ENCODE data around the gene DCLK1. TPM values are rescaled to one million over a fixed set of nuclear protein-coding genes. Genes with fewer than 3 reads are reported as not detected.
"Not testable (repeated sequence)": the region's sequence is repeated elsewhere in the genome, so short reads cannot be mapped to it uniquely, and the experiment has no call there.

Gene DCLK1
- total RNA-seq, 2 experiments from 2014 or later: not detected

DNA sequence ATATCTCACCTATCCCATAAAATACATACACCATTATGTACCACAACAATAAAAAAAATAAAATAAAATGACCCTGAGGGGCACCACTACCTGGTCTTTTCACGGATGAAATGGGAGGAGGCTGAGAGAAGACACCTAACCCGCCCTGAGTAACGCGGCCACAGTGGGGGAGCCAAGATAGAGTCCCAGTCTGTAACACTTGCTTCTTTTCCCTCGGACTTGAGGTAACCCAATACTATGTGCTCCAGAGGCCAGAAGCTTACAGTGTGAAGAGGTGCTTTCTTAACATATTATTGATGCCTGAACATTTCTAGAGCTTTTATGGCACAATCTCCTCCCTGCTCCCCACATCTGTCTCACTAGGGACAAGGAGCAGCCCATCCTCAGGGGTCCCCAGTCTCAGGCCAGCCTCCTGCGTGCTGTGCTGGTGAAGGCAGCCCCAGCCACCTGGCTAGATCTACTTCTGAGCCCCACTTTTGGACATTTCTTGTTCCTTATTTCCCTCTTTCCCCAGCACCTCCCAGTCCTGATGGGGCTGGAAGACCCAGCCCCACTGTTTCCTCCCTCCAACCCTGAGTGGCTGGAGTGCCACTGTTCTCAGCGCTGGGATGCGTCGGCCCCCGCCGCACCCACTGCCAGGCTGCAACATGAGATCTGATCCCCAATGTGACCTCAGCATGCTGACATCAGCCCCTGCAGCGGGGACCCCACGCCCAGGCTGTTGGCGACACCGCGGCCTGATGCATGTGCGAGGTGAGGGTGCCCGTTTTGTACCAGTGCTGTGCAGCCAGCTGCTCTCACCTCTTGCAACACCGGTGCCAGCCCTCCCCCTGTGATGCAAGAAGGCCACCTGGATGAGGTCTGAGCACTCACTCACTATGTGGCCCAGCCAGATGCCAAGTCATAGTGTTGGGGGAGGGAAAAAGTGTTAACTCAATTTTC, 143.3 kb downstream of the DCLK1 start:
- Mint-ChIP-seq H3K9me3 (ENCODE audit: insufficient read depth) (no peaks in the 10 kb centered on the region), H3K27ac (no peak overlapping the region), H3K4me1 (ENCODE audit: low read depth) (no peaks in the 10 kb centered on the region), H3K4me3 (no peak overlapping the region), H3K27me3 (ENCODE audit: low read depth) (no peaks in the 10 kb centered on the region), H3K36me3 (ENCODE audit: low read depth) (no peaks in the 10 kb centered on the region)
- ChIA-PET POLR2A (no interaction called here), CTCF (no interaction called here)
- no peak for ATAC-seq
- no peak for DNase-seq

DNA sequence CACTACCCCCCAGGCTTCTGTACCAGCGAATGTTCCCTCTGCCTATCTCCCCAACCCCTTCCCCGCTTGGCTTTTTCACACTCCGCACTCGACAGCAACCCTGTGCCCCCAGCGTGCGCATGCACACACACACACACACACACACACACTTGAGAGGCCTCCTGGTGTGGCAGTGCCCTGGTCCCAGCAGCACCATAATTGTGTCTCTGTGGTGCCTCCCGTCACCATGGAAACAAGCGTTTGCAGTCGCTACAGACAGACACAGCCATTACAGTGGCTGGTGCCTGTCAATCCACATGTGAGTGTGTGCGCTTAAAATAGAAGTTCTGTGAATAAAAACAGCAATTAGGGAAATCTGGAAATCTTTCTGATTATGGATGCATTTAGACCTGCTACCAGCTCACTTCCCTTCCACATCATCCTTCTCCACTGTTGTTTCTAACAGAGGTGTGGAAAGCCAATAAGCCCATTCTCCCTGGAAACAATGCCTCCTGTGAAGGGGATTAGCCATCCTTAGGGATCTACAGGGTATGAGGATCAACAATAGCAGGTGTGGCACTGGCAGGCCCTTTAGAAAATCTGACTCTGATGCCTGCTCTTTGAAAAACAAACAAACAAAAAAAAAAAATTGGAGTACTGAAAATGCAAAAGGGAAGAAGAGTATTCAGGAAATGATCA, 146.3 kb downstream of the DCLK1 start:
- ChIA-PET CTCF (no interaction called here), POLR2A (no interaction called here)
- Mint-ChIP-seq H3K9me3 (ENCODE audit: insufficient read depth) (no peaks in the 10 kb centered on the region), H3K27ac (no peak overlapping the region), H3K4me1 (ENCODE audit: low read depth) (no peaks in the 10 kb centered on the region), H3K27me3 (ENCODE audit: low read depth) (no peaks in the 10 kb centered on the region), H3K36me3 (ENCODE audit: low read depth) (no peaks in the 10 kb centered on the region), H3K4me3 (no peak overlapping the region)
- DNase-seq (no peak), ATAC-seq (no peak)

DNA sequence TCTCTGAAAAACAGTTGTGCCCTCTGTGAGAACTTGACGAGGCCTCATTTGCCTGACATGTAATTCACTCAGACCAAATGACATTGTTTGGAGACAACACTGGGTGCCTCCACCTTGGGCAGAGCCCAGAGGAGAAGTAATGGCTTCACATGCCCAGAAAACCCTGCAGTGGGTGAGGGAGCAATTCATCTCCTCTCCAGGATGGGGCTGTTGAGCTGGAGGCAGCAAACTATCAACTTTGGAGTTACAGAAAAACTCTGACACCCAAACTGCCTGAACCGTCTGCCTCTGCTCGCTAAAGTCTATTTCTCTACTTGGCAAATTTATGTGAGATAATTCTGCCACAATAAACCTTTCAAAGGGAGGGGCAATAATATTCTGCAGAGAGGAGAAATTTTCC, 146.9 kb downstream of the DCLK1 start:
- ChIA-PET CTCF (no interaction called here), POLR2A (no interaction called here)
- Mint-ChIP-seq H3K27me3 (ENCODE audit: low read depth) (no peaks in the 10 kb centered on the region), H3K36me3 (ENCODE audit: low read depth) (no peaks in the 10 kb centered on the region), H3K4me3 (no peak overlapping the region), H3K9me3 (ENCODE audit: insufficient read depth) (no peaks in the 10 kb centered on the region), H3K27ac (no peak overlapping the region), H3K4me1 (ENCODE audit: low read depth) (no peaks in the 10 kb centered on the region)
- DNase-seq: no peak
- ATAC-seq: no peak

DNA sequence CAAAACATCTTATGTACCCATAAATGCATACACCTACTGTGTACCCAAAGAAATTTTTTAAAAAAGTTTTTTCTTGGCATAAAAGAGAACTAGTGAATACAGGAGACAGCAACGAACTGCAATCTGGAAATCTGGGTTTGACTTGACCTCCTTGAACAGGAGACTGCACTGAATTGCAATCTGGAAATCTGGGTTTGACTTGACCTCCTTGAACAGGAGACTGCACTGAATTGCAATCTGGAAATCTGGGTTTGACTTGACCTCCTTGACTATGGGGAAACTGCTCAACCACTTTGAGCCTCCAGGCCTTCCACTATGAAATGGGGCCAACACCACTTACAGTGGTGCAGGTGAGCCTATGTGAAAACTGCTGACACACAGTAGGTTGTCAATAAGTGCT, 147.5 kb downstream of the DCLK1 start:
- H3K4me1 Mint-ChIP-seq (ENCODE audit: low read depth); POLR2A ChIA-PET; H3K27ac Mint-ChIP-seq; H3K36me3 Mint-ChIP-seq (ENCODE audit: low read depth); CTCF ChIA-PET; H3K4me3 Mint-ChIP-seq; DNase-seq; ATAC-seq; H3K9me3 Mint-ChIP-seq (ENCODE audit: insufficient read depth); H3K27me3 Mint-ChIP-seq (ENCODE audit: low read depth): not testable (repeated sequence)

DNA sequence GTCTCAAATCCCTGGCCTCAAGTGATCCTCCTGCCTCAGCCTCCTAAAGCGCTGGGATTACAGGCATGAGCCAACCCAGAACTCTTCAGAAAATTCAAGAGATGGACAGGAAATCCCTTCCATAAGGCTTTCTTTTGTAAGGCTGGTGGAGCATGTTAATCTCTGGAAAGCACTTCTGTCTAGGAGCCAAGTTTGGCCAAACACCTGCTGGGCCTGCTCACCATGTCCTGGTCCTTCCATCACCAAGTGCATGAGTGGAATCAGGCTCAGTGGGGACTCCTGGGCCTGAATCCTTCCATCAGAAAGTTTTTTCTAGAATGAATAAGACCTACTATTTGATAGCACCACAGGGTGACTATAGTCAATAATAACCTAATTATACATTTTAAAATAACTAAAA, 148.0 kb downstream of the DCLK1 start:
- H3K9me3 Mint-ChIP-seq (ENCODE audit: insufficient read depth): no peaks in the 10 kb centered on the region
- POLR2A ChIA-PET: no interaction called here
- H3K36me3 Mint-ChIP-seq (ENCODE audit: low read depth): no peaks in the 10 kb centered on the region
- CTCF ChIA-PET: no interaction called here
- DNase-seq (no peak), ATAC-seq (no peak)
- H3K4me1 Mint-ChIP-seq (ENCODE audit: low read depth): no peaks in the 10 kb centered on the region
- no peak overlapping the region for H3K4me3 Mint-ChIP-seq
- H3K27ac Mint-ChIP-seq: no peak overlapping the region
- no peaks in the 10 kb centered on the region for H3K27me3 Mint-ChIP-seq (ENCODE audit: low read depth)

DNA sequence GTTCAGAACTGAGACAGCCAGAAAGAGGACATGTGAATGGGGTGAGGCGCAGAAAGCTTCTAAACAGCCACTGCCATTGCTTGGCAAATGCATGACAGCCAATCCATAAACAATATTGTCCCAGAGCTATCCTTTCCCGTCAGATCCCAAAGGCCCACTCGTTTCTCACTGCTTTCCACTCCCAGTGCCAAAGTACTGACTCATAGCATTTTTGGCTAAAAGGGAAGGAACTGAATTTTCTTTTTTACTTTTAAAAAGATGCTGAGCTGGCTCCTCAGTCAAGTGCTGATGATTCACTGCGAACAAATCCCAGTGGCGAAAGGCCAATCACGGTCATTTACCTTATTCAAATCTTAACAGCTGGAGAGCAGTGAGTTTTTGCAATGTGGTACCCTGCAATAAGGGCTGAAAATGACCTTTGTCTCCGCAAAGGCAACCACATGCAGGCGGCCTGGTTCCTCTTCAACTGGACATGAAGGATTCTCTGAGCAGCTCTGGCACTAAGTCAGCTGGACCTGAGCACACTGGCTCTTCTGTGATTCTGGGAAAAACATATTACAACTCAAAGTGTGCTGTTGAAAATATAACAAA, 151.7 kb downstream of the DCLK1 start:
- CTCF ChIA-PET: interaction anchor here (0.8 to 1.6 kb wide), 5 partner anchors 13 to 303 kb away, joined by 3 to 7 read pairs (median 4); no protein-coding TSS in a partner anchor
- ATAC-seq: no peak

DNA sequence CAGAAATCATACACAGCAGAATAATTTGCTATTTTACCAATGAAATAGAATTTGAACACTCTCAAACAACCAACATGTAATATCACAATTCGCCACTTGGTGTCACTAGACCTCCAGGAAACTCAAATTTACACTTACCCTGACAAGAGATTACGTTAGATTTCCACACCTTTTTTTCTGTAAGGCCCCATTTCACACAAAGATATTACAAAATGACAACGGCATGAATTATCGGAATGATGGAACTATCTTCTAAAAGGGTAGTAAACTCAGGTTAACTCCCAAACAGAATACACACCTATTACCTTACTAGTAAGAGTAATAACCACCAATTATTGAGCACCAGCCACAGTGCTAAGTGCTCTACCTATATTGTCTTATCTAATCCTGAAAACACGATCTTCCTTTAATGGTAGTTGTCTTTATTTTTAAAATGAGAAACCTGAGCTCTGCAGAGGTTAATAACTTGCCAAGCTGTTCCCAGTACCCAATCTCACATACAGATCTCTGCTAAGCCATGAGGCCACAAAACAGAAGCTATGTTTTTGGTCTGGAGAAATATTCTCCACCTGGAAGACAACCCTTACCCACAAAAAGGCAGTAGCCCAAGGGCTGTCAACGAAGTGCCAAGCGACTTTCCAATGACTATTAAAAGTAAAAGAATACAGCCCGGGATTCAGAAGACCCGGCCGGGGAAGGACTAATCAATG, 152.4 kb downstream of the DCLK1 start:
- H3K36me3 Mint-ChIP-seq (ENCODE audit: low read depth): no peaks in the 10 kb centered on the region
- no peaks in the 10 kb centered on the region for H3K4me1 Mint-ChIP-seq (ENCODE audit: low read depth)
- DNase-seq (peak; percentile 44), ATAC-seq (no peak)
- no peaks in the 10 kb centered on the region for H3K27me3 Mint-ChIP-seq (ENCODE audit: low read depth)
- H3K9me3 Mint-ChIP-seq (ENCODE audit: insufficient read depth): no peaks in the 10 kb centered on the region
- ChIA-PET POLR2A (no interaction called here), CTCF (interaction anchor here (0.8 to 1.6 kb wide), 5 partner anchors 13 to 304 kb away, joined by 3 to 7 read pairs (median 4); no protein-coding TSS in a partner anchor)
- H3K27ac Mint-ChIP-seq: no peak overlapping the region
- no peak overlapping the region for H3K4me3 Mint-ChIP-seq

More for the DNA sequence above, 151.7 kb downstream of the DCLK1 start:
- DNase-seq: no peak
- Mint-ChIP-seq H3K27ac (no peak overlapping the region), H3K4me3 (no peak overlapping the region), H3K27me3 (ENCODE audit: low read depth) (no peaks in the 10 kb centered on the region), H3K9me3 (ENCODE audit: insufficient read depth) (no peaks in the 10 kb centered on the region), H3K36me3 (ENCODE audit: low read depth) (no peaks in the 10 kb centered on the region), H3K4me1 (ENCODE audit: low read depth) (no peaks in the 10 kb centered on the region)
- POLR2A ChIA-PET: no interaction called here

GRCh38 chr13:35977060-35977459, 154.1 kb downstream of the DCLK1 start:
- no peaks in the 10 kb centered on the region for H3K9me3 Mint-ChIP-seq (ENCODE audit: insufficient read depth)
- no peak overlapping the region for H3K4me3 Mint-ChIP-seq
- no peaks in the 10 kb centered on the region for H3K27me3 Mint-ChIP-seq (ENCODE audit: low read depth)
- no peaks in the 10 kb centered on the region for H3K36me3 Mint-ChIP-seq (ENCODE audit: low read depth)
- H3K4me1 Mint-ChIP-seq (ENCODE audit: low read depth): no peaks in the 10 kb centered on the region
- ATAC-seq (no peak), DNase-seq (no peak)
- ChIA-PET POLR2A (no interaction called here), CTCF (interaction anchor here (1.2 to 2.0 kb wide), 3 partner anchors 17 to 298 kb away, joined by 3 to 7 read pairs (median 3); no protein-coding TSS in a partner anchor)
- H3K27ac Mint-ChIP-seq: no peak overlapping the region

DNA sequence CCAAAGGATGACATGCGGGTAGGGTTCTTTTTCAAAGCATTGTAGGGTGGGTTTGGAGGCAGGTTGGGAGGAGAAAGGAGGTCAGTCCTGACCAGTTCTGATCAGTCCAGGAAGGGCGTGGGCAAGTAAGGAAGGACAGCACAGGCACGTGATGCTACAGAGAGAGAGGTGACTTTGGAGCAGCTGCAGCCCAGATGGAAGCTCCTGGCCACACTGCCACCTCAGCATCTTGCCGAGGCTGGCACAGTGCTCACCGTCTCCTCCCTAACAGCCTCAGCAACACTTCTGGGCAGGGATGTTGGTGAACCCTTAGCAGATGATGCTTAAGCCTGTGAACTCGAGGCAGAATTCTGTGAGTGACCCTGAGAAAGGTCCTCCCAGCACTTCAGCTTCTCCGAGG, 155.1 kb downstream of the DCLK1 start:
- Mint-ChIP-seq H3K36me3 (ENCODE audit: low read depth) (no peaks in the 10 kb centered on the region), H3K4me1 (ENCODE audit: low read depth) (no peaks in the 10 kb centered on the region), H3K27ac (no peak overlapping the region), H3K9me3 (ENCODE audit: insufficient read depth) (no peaks in the 10 kb centered on the region), H3K27me3 (ENCODE audit: low read depth) (no peaks in the 10 kb centered on the region), H3K4me3 (no peak overlapping the region)
- ChIA-PET POLR2A (no interaction called here), CTCF (no interaction called here)
- DNase-seq: no peak
- no peak for ATAC-seq

GRCh38 chr13:35966951-35967350, 164.2 kb downstream of the DCLK1 start:
- H3K9me3 Mint-ChIP-seq (ENCODE audit: insufficient read depth); POLR2A ChIA-PET; ATAC-seq; DNase-seq; H3K36me3 Mint-ChIP-seq (ENCODE audit: low read depth); H3K27me3 Mint-ChIP-seq (ENCODE audit: low read depth); H3K27ac Mint-ChIP-seq; CTCF ChIA-PET; H3K4me1 Mint-ChIP-seq (ENCODE audit: low read depth); H3K4me3 Mint-ChIP-seq: not testable (repeated sequence)

DNA sequence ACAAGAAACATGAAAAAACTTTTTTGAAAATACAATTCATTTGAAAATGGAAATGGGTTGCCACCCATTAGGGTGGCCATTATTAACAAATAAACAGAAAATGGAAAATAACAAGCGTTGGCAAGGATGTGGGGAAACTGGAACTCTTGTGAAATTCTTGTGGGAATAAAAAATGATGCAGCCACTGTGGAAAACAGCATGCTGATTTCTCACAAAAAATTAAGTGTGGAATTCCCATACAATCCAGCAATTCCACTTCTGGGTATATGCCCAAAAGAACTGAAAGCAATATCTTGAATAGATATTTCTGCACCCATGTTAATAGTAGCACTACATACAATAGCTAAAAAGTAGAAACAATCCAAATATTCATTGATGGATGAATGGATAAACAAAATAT, 165.2 kb downstream of the DCLK1 start:
- CTCF ChIA-PET: no interaction called here
- H3K4me3 Mint-ChIP-seq: no peak overlapping the region
- H3K27ac Mint-ChIP-seq: no peak overlapping the region
- no peaks in the 10 kb centered on the region for H3K36me3 Mint-ChIP-seq (ENCODE audit: low read depth)
- H3K9me3 Mint-ChIP-seq (ENCODE audit: insufficient read depth): no peaks in the 10 kb centered on the region
- DNase-seq (no peak), ATAC-seq (no peak)
- H3K4me1 Mint-ChIP-seq (ENCODE audit: low read depth): no peaks in the 10 kb centered on the region
- no peaks in the 10 kb centered on the region for H3K27me3 Mint-ChIP-seq (ENCODE audit: low read depth)
- POLR2A ChIA-PET: no interaction called here
